Hepatocyte (in vitro differentiated cells): ENCODE results near the gene COMMD3. TPM values are rescaled to one million over a fixed set of nuclear protein-coding genes. Genes with fewer than 3 reads are reported as not detected.

ENCODE experiments used
- DNase-seq: peaks from one replicate; pipeline ENCODE4 v3.0.0-alpha.2; 2016; ENCODE audit warnings: low spot score
- H2AFZ ChIP-seq: fragments of 200-600 bp; sonication (generic); 2 replicates; pipeline ENCODE4 v1.6.0; 2016; ENCODE audit warnings: antibody characterized with exemption, mild to moderate bottlenecking
- H3K27ac ChIP-seq: fragments of 200-600 bp; sonication (generic); 2 replicates; pipeline ENCODE4 v1.5.1; 2016; ENCODE audit warnings: mild to moderate bottlenecking
- H3K27me3 ChIP-seq: fragments of 200-600 bp; sonication (generic); 2 replicates; pipeline ENCODE4 v1.6.1; 2016
- H3K36me3 ChIP-seq: fragments of 200-600 bp; sonication (generic); replicated peaks from 2 replicates; pipeline ENCODE4 v1.5.1; 2016; ENCODE audit warnings: low read depth; ENCODE audit not compliant: insufficient read depth
- H3K4me1 ChIP-seq: fragments of 200-600 bp; sonication (generic); 2 replicates; pipeline ENCODE4 v1.5.1; 2016; ENCODE audit warnings: mild to moderate bottlenecking, moderate library complexity; ENCODE audit not compliant: insufficient read depth
- H3K4me2 ChIP-seq: fragments of 200-600 bp; sonication (generic); 2 replicates; pipeline ENCODE4 v1.6.0; 2016
- H3K4me3 ChIP-seq: fragments of 200-600 bp; sonication (generic); 2 replicates; pipeline ENCODE4 v1.5.1; 2016; ENCODE audit warnings: mild to moderate bottlenecking
- H3K79me2 ChIP-seq: fragments of 200-600 bp; sonication (generic); 2 replicates; pipeline ENCODE4 v1.6.0; 2017; ENCODE audit warnings: mild to moderate bottlenecking
- H3K9me2 ChIP-seq: fragments of 200-600 bp; sonication (generic); replicated peaks from 2 replicates; pipeline ENCODE4 v1.6.0; 2017; ENCODE audit warnings: mild to moderate bottlenecking; ENCODE audit not compliant: insufficient read depth
- H3K9me3 ChIP-seq: fragments of 200-600 bp; sonication (generic); 2 replicates; pipeline ENCODE4 v1.5.1; 2016; ENCODE audit warnings: low read depth, mild to moderate bottlenecking
- H4K20me1 ChIP-seq: fragments of 200-600 bp; sonication (generic); 2 replicates; pipeline ENCODE4 v1.6.0; 2016; ENCODE audit warnings: mild to moderate bottlenecking; ENCODE audit not compliant: insufficient read depth, poor library complexity, severe bottlenecking
- CTCF ChIP-seq: fragments of 200-600 bp; sonication (generic); IDR thresholded peaks from 2 replicates; pipeline ENCODE4 v1.5.1; 2016; ENCODE audit warnings: antibody characterized with exemption, mild to moderate bottlenecking; ENCODE audit not compliant: poor library complexity
- EZH2 ChIP-seq: fragments of 200-600 bp; sonication (generic); IDR thresholded peaks from 2 replicates; pipeline ENCODE4 v1.6.1; 2016; ENCODE audit warnings: antibody characterized with exemption, mild to moderate bottlenecking, borderline replicate concordance
- EZH2phosphoT487 ChIP-seq: fragments of 200-600 bp; sonication (generic); IDR thresholded peaks from one replicate; pipeline ENCODE4 v1.6.1; 2018; ENCODE audit warnings: antibody characterized with exemption, mild to moderate bottlenecking, low read depth, moderate library complexity; ENCODE audit not compliant: unreplicated experiment, severe bottlenecking
- WGBS: methylation state at CpG from one replicate; pipeline ENCODE4 v1.1.6; 2016; ENCODE audit warnings: low lambda C conversion rate; ENCODE audit errors: missing lambda C conversion rate; 5-methylcytosine and 5-hydroxymethylcytosine counted together
- polyA plus RNA-seq: library from polyadenylated mRNA; unstranded; fragments of >200 nt; fragmentation: Nextera tagmentation; extraction: Ambion mirVana; gene quantifications from 2 replicates; pipeline ENCODE4 v1.2.1, GENCODE V29; 2016
- total RNA-seq: library from RNA; depleted of rRNA; stranded (reverse); fragments of >200 nt; gene quantifications from 2 replicates; pipeline ENCODE4 v1.2.3, GENCODE V29; 2014

Gene COMMD3
- total and polyA plus RNA-seq, 2 experiments from 2014 or later = 55.1 to 92.3 TPM

- Histone ChIP-seq H3K4me2 (no peak overlapping the region), H3K4me1 (no peaks in the 10 kb centered on the region), H3K79me2 (no peaks in the 10 kb centered on the region), H3K27ac (no peak overlapping the region), H4K20me1 (no peaks in the 10 kb centered on the region), H3K9me3 (no peaks in the 10 kb centered on the region), H3K36me3 (no peaks in the 10 kb centered on the region), H3K27me3 (no peaks in the 10 kb centered on the region), H3K9me2 (no peaks in the 10 kb centered on the region), H2AFZ (no peak overlapping the region), H3K4me3 (no peak overlapping the region)
- TF ChIP-seq CTCF (no peak), EZH2phosphoT487 (no peak), EZH2 (no peak)
- 100% methylated on average over 1 of the region's 1 CpG for WGBS
- no peak for DNase-seq
Observed at GRCh38 chr10:22367471-22367870, 51.3 kb downstream of the COMMD3 start.

- H3K27ac ChIP-seq = no peak overlapping the region
- H4K20me1 ChIP-seq = no peaks in the 10 kb centered on the region
- H3K27me3 ChIP-seq = no peaks in the 10 kb centered on the region
- H2AFZ ChIP-seq = no peak overlapping the region
- DNase-seq = no peak
- H3K9me3 ChIP-seq = no peaks in the 10 kb centered on the region
- H3K79me2 ChIP-seq = no peaks in the 10 kb centered on the region
- no peaks in the 10 kb centered on the region for H3K9me2 ChIP-seq
- H3K36me3 ChIP-seq = no peaks in the 10 kb centered on the region
- H3K4me1 ChIP-seq = no peaks in the 10 kb centered on the region
- no peak for TF ChIP-seq EZH2phosphoT487
- no peak for TF ChIP-seq EZH2
- TF ChIP-seq CTCF = no peak
- 75% methylated on average over 4 of the region's 4 CpGs for WGBS
- H3K4me3 ChIP-seq = no peak overlapping the region
- no peak overlapping the region for H3K4me2 ChIP-seq
Observed at GRCh38 chr10:22368402-22368801, 52.2 kb downstream of the COMMD3 start.

- 73% methylated on average over 2 of the region's 2 CpGs for WGBS
- Histone ChIP-seq H2AFZ (no peak overlapping the region), H3K36me3 (no peaks in the 10 kb centered on the region), H3K4me3 (no peak overlapping the region), H3K9me2 (no peaks in the 10 kb centered on the region), H3K9me3 (no peaks in the 10 kb centered on the region), H4K20me1 (no peaks in the 10 kb centered on the region), H3K79me2 (no peaks in the 10 kb centered on the region), H3K4me1 (no peaks in the 10 kb centered on the region), H3K27me3 (no peaks in the 10 kb centered on the region), H3K27ac (no peak overlapping the region), H3K4me2 (no peak overlapping the region)
- TF ChIP-seq EZH2 (no peak), CTCF (no peak), EZH2phosphoT487 (no peak)
- DNase-seq = no peak
Observed at GRCh38 chr10:22368981-22369380, 52.8 kb downstream of the COMMD3 start.

GRCh38 chr10:22369434-22370072 is 53.4 kb downstream of the COMMD3 start:
- no peak overlapping the region for H3K4me3 ChIP-seq
- TF ChIP-seq EZH2phosphoT487 (no peak), EZH2 (no peak), CTCF (no peak)
- DNase-seq = no peak

More at GRCh38 chr10:22369434-22370072, 53.4 kb downstream of the COMMD3 start:
- no peaks in the 10 kb centered on the region for H3K9me2 ChIP-seq
- H2AFZ ChIP-seq = no peak overlapping the region
- no peaks in the 10 kb centered on the region for H3K9me3 ChIP-seq
- H3K4me1 ChIP-seq = no peaks in the 10 kb centered on the region
- H3K4me2 ChIP-seq = no peak overlapping the region
- H3K36me3 ChIP-seq = no peaks in the 10 kb centered on the region
- H4K20me1 ChIP-seq = no peaks in the 10 kb centered on the region
- H3K27me3 ChIP-seq = no peaks in the 10 kb centered on the region
- 93% methylated on average over 5 of the region's 5 CpGs for WGBS
- H3K79me2 ChIP-seq = no peaks in the 10 kb centered on the region
- H3K27ac ChIP-seq = no peak overlapping the region
